HG02763 (cell line): ENCODE results near the gene SPX.

ENCODE experiments used
- ATAC-seq: cut with Tn5 transposase; IDR thresholded peaks from one replicate; pipeline ENCODE4 v1.9.1; 2021; ENCODE audit warnings: mild to moderate bottlenecking, moderate library complexity; ENCODE audit not compliant: unreplicated experiment

SPX gene

DNA sequence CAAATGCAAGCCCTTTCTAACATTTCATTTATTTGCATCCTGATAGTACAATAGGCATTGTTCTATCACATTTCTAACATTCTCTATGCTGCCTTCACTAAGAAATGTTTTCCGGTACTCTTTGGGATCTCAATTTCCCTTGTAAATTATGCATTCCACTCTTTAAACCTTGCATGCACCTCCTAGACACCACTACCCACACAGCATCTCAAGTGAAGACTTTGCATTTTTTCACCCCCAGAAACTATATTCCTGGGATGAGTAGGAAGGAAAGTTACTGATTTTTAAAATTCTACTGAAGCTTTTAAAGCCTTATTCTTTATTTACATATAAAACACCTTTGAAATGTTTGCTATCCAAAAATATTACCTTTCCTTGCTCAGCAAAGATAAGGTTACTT is 51.4 kb downstream of the SPX start:
- ATAC-seq: no peak

- ATAC-seq: no peak
These were observed 54.8 kb downstream of the SPX start for GRCh38 chr12:21580748-21581516.
